Lower lobe of right lung (tissue), 2 donors: ENCODE data around the gene FGF19. TPM values are rescaled to one million over a fixed set of nuclear protein-coding genes. Genes with fewer than 3 reads are reported as not detected.

Experiments
- ATAC-seq, 2 donors: fragments of 200-7000 bp; cut with Tn5 transposase; one replicate each; pipeline ENCODE4 v1.9.1; 2020 to 2022; ENCODE audit warnings: mild to moderate bottlenecking in 2 of 2, moderate library complexity in 2 of 2
- DNase-seq: peaks from one replicate; pipeline ENCODE4 v3.0.0-alpha.2; 2020
- H3K27ac ChIP-seq: fragments of 200-600 bp; one replicate; pipeline ENCODE4 v1.8.0; 2022
- H3K27me3 ChIP-seq: fragments of 200-600 bp; one replicate; pipeline ENCODE4 v1.8.0; 2022; ENCODE audit warnings: low read depth
- H3K36me3 ChIP-seq: fragments of 200-600 bp; one replicate; pipeline ENCODE4 v1.8.0; 2022; ENCODE audit warnings: mild to moderate bottlenecking
- H3K4me1 ChIP-seq: fragments of 200-600 bp; one replicate; pipeline ENCODE4 v1.8.0; 2022
- H3K4me3 ChIP-seq: fragments of 200-600 bp; one replicate; pipeline ENCODE4 v1.8.0; 2022; ENCODE audit warnings: mild to moderate bottlenecking
- H3K9me3 ChIP-seq: fragments of 200-600 bp; one replicate; pipeline ENCODE4 v1.8.0; 2022
- CTCF ChIP-seq: fragments of 200-600 bp; IDR thresholded peaks from one replicate; pipeline ENCODE4 v1.8.0; 2022; ENCODE audit warnings: antibody characterized with exemption, mild to moderate bottlenecking
- intact Hi-C: fragments of 100-400 bp; cut with DNase I; formaldehyde crosslinking; loops from one replicate; pipeline ENCODE4 v1.11.0; 2022
- total RNA-seq: library from RNA; stranded (reverse); fragmentation: NEBNext Ultra II Directional; extraction: Animal tissue kit (Norgen Biotek cat#: 25700); gene quantifications from one replicate; pipeline ENCODE4 v1.2.1, GENCODE V29; 2021
- donor health status: DM: no; HTN: yes; CAD: no; lungs with severe emphysema.

FGF19 gene
- total RNA-seq, 1 donor from 2014 or later = not detected

DNA sequence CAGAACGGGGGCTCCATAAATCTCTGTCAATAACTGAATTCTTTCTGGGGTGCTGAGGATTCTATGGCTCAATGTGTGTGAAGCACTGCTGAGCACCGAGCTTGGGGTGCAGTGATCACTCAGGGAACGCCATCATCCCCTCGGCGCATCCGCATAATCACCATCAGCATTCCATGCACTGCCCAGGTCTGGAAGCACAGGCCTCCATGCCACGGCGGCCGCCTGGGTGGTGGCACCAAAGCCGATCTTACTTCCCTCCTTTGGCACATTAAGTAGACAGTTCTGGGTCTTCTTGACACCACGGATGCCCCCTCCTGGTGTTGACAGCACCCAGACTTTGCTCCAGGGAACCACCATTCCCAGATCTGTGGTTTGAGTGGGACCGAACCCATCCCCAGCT lies 44.2 kb downstream of the FGF19 start:
- H3K36me3 ChIP-seq = peaks cover 22% of the 10 kb centered on the region
- TF ChIP-seq CTCF = no peak
- DNase-seq = peak; percentile 14
- no peaks in the 10 kb centered on the region for H3K27me3 ChIP-seq
- intact Hi-C loops = loop anchor here (10.0 kb wide), 1 partner anchor 555 kb away; no protein-coding TSS in a partner anchor
- no peaks in the 10 kb centered on the region for H3K9me3 ChIP-seq
- no peaks in the 10 kb centered on the region for H3K4me1 ChIP-seq
- H3K4me3 ChIP-seq = no peak overlapping the region
- ATAC-seq = no peak
- H3K27ac ChIP-seq = no peak overlapping the region

DNA sequence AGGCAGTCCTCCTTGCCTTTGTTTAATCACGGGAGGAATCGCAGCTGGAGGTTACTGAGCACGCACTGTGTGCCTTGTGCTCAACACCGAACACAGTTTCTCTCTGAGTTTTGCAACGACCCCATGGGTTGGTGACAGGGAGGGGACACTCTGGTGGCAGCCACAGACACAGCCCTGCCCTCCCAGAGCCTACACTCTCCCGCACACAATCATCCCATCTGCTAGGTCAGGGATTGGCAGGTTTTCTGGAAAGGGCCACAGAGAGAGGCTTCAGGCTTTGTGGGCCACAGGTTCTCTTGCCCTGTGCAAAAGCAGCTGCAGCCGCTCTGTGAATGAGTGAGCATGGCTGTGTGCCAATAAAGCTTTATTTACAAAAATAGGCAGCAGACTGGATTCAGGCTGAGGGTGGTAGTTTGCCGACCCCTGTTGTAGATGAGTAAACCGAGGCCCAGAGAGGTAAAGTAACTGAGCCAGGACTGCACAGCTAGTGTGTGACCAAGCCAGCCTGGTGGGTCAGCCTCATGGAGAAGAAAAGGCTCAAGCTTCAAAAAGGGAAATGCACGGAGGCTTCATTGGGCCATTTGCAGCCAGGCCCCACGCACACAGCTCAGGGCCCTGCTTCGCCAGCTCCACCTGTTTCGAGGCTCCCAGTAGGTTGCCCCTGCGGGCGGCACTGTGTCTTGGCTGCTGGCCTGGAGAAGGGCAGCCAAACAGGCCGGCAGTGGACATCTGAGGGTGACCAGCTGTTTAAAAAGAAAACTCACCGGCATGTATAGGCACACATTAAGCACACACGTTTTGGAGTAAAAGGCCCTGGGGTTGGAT lies 45.0 kb downstream of the FGF19 start:
- Histone ChIP-seq H3K27me3 (no peaks in the 10 kb centered on the region), H3K4me3 (no peak overlapping the region), H3K4me1 (no peaks in the 10 kb centered on the region), H3K36me3 (peaks cover 20% of the 10 kb centered on the region), H3K9me3 (no peaks in the 10 kb centered on the region), H3K27ac (no peak overlapping the region)
- TF ChIP-seq CTCF = no peak
- DNase-seq (peak; percentile 34), ATAC-seq (no peak)
- intact Hi-C loops = loop anchor here (10.0 kb wide), 1 partner anchor 554 kb away; no protein-coding TSS in a partner anchor

GRCh38 chr11:69657911-69658625 lies 45.8 kb downstream of the FGF19 start:
- peaks cover 20% of the 10 kb centered on the region for H3K36me3 ChIP-seq
- intact Hi-C loops = loop anchor here (10.0 kb wide), 1 partner anchor 553 kb away; no protein-coding TSS in a partner anchor
- H3K27ac ChIP-seq = no peak overlapping the region
- H3K9me3 ChIP-seq = no peaks in the 10 kb centered on the region
- TF ChIP-seq CTCF = no peak
- H3K4me3 ChIP-seq = no peak overlapping the region
- DNase-seq (peak; percentile 38), ATAC-seq (no peak)
- no peaks in the 10 kb centered on the region for H3K27me3 ChIP-seq
- H3K4me1 ChIP-seq = no peaks in the 10 kb centered on the region

DNA sequence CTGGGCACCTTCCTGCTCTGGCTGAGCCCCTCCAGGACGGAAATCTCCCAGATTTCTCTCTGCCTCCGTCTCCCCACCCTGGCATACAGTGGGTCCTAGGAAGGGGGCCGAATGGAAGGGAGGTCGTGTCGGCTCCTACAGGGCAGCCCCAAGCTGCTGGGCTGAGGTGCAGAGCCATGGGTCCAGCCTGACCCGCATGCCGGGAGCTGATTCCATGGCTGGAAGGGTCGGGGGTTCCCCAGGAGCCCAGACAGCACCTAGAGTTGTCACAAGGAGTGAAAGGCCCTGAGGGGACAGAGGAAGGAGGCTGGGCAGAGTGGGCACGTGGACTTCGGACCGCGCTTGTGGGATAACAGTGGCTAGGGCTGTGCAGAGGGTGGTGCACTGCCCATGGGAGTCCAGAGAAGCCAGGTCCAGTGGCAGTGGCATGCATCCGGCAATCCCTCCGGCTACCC lies 46.3 kb downstream of the FGF19 start:
- no peak for ATAC-seq
- H3K27ac ChIP-seq = no peak overlapping the region
- TF ChIP-seq CTCF = no peak
- H3K4me3 ChIP-seq = no peak overlapping the region
- no peaks in the 10 kb centered on the region for H3K27me3 ChIP-seq
- no peaks in the 10 kb centered on the region for H3K9me3 ChIP-seq
- no peaks in the 10 kb centered on the region for H3K4me1 ChIP-seq
- peak; percentile 22 for DNase-seq
- peaks cover 25% of the 10 kb centered on the region for H3K36me3 ChIP-seq
- intact Hi-C loops = loop anchor here (10.0 kb wide), 1 partner anchor 553 kb away; no protein-coding TSS in a partner anchor

DNA sequence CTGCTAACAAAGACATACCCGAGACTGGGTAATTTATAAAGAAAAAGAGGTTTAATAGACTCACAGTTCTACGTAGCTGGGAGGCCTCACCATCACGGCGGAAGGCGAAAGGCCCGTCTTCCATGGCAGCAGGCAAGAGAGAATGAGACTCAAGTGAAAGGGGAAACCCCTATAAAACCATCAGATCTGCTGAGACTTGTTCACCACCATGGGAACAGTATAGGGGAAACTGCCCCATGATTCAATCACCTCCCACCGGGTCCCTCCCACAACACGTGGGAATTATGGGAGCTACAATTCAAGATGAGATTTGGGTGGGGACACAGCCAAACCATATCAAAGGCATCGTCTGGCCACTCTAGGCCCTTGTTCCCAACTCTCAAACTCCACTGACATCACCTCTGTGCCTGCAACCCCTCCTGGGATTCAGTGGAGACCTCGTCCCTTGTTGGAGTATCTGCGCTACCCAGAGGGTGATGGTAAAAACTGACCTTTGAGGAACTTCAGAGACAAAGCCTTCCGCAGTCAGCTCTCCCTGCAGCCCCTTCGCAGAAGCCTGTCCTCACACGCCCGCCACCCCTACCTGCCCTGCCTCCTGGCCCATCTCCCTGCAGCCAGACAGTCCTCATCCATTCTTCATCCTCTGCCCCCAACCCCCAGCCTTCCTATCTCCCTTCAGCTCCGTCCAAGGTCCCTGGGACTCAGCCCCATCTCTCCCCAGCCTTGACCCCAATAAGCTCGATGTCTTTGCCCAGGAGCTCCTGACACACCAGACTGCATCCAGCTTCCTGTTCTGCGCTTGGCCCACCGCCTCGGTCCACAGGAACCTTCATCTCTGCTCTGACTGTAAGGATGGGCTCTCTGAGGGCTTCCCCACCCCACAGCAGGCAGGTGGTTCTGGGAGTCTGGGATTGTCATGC lies 47.0 kb downstream of the FGF19 start:
- Histone ChIP-seq H3K4me3 (no peak overlapping the region), H3K27ac (no peak overlapping the region), H3K36me3 (peaks cover 32% of the 10 kb centered on the region), H3K27me3 (no peaks in the 10 kb centered on the region), H3K4me1 (no peaks in the 10 kb centered on the region), H3K9me3 (no peaks in the 10 kb centered on the region)
- DNase-seq (peak; percentile 28), ATAC-seq (no peak)
- no peak for TF ChIP-seq CTCF
- intact Hi-C loops = loop anchor here (10.0 kb wide), 1 partner anchor 552 kb away; no protein-coding TSS in a partner anchor
